Islet precursor cell (in vitro differentiated cells): Measurements from ENCODE around the gene GRIN3A.

ENCODE experiments used
- DNase-seq: peaks from one replicate; pipeline ENCODE4 v3.0.0-alpha.2; 2018

GRIN3A gene

GRCh38 chr9:101702257-101702656 lies 36.2 kb downstream of the GRIN3A start:
- DNase-seq = no peak

GRCh38 chr9:101693546-101694336 lies 44.7 kb downstream of the GRIN3A start:
- DNase-seq = no peak

GRCh38 chr9:101691657-101692056 lies 46.8 kb downstream of the GRIN3A start:
- DNase-seq = no peak

- no peak for DNase-seq
These were observed 49.4 kb downstream of the GRIN3A start for GRCh38 chr9:101689039-101689438.

- no peak for DNase-seq
These were observed 53.8 kb downstream of the GRIN3A start for GRCh38 chr9:101684665-101685064.

- DNase-seq = no peak
These were observed 55.2 kb downstream of the GRIN3A start for GRCh38 chr9:101683236-101683635.

GRCh38 chr9:101677861-101678260 lies 60.6 kb downstream of the GRIN3A start:
- DNase-seq = peak; percentile 75

GRCh38 chr9:101675341-101675740 lies 63.1 kb downstream of the GRIN3A start:
- DNase-seq = no peak

- DNase-seq = no peak
These were observed 64.3 kb downstream of the GRIN3A start for GRCh38 chr9:101674165-101674564.

- DNase-seq = no peak
These were observed 64.8 kb downstream of the GRIN3A start for GRCh38 chr9:101673642-101674041.

GRCh38 chr9:101671567-101671966 lies 66.9 kb downstream of the GRIN3A start:
- no peak for DNase-seq

- no peak for DNase-seq
These were observed 70.0 kb downstream of the GRIN3A start for GRCh38 chr9:101668421-101668820.

- no peak for DNase-seq
These were observed 74.0 kb downstream of the GRIN3A start for GRCh38 chr9:101664453-101664852.

- DNase-seq = no peak
These were observed 85.8 kb downstream of the GRIN3A start for GRCh38 chr9:101652601-101653175.

- no peak for DNase-seq
These were observed 88.3 kb downstream of the GRIN3A start for GRCh38 chr9:101650142-101650541.

- DNase-seq = no peak
These were observed 90.0 kb downstream of the GRIN3A start for GRCh38 chr9:101648493-101648892.

GRCh38 chr9:101639785-101640665 lies 98.4 kb downstream of the GRIN3A start:
- no peak for DNase-seq

- DNase-seq = no peak
These were observed 99.1 kb downstream of the GRIN3A start for GRCh38 chr9:101639311-101639710.

GRCh38 chr9:101636247-101636646 lies 102.2 kb downstream of the GRIN3A start:
- DNase-seq = no peak

GRCh38 chr9:101635473-101635872 lies 103.0 kb downstream of the GRIN3A start:
- DNase-seq = no peak

- no peak for DNase-seq
These were observed 103.6 kb downstream of the GRIN3A start for GRCh38 chr9:101634741-101635409.

- no peak for DNase-seq
These were observed 105.8 kb downstream of the GRIN3A start for GRCh38 chr9:101632611-101633010.

- DNase-seq = no peak
These were observed 106.6 kb downstream of the GRIN3A start for GRCh38 chr9:101631892-101632291.
